Measurements from ENCODE around the gene MAPK8. TPM values are rescaled to one million over a fixed set of nuclear protein-coding genes. Genes with fewer than 3 reads are reported as not detected.
"Not testable (repeated sequence)": the region's sequence is repeated elsewhere in the genome, so short reads cannot be mapped to it uniquely, and the experiment has no call there.

MAPK8 gene
- total RNA-seq, 1 experiment from 2014 or later = 29.7 TPM

DNA sequence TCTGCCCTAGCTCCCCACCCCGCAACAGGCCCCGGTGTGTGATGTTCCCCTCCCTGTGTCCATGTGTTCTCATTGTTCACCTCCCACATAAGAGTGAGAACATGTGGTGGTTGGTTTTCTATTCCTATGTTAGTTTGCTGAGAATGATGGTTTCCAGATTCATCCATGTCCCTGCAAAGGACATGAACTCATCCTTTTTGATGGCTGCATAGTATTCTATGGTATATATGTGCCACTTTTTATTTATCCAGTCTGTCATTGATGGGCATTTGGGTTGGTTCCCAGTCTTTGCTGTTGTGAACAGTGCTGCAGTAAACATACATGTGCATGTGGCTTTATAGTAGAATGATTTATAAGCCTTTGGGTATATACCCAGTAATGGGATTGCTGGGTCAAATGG, 41.1 kb downstream of the MAPK8 start:
- H3K4me2 ChIP-seq (ENCODE audit: low read depth, low read length, poor library complexity, severe bottlenecking); DNase-seq; H3K79me2 ChIP-seq (ENCODE audit: low read length); H3K27me3 ChIP-seq (ENCODE audit: low read length); H3K36me3 ChIP-seq (ENCODE audit: insufficient read depth, low read length); H3K27ac ChIP-seq (ENCODE audit: low read length); H3K9me2 ChIP-seq (replicated peaks; ENCODE audit: insufficient read depth, low read length); H3K9ac ChIP-seq (ENCODE audit: low read length); H3K4me3 ChIP-seq (ENCODE audit: low read length); H2AFZ ChIP-seq (ENCODE audit: low read length); H3K9me3 ChIP-seq (ENCODE audit: low read length); H3K4me1 ChIP-seq (ENCODE audit: low read length): not testable (repeated sequence)
- peaks cover 30% of the 10 kb centered on the region for H4K20me1 ChIP-seq (ENCODE audit: insufficient read depth, low read depth, low read length)

- H3K9ac ChIP-seq (ENCODE audit: low read length); H3K4me2 ChIP-seq (ENCODE audit: low read depth, low read length, poor library complexity, severe bottlenecking); H3K79me2 ChIP-seq (ENCODE audit: low read length); H3K9me2 ChIP-seq (replicated peaks; ENCODE audit: insufficient read depth, low read length); H3K4me1 ChIP-seq (ENCODE audit: low read length); H3K4me3 ChIP-seq (ENCODE audit: low read length); H3K36me3 ChIP-seq (ENCODE audit: insufficient read depth, low read length); DNase-seq; H3K9me3 ChIP-seq (ENCODE audit: low read length); H3K27ac ChIP-seq (ENCODE audit: low read length); H3K27me3 ChIP-seq (ENCODE audit: low read length); H2AFZ ChIP-seq (ENCODE audit: low read length): not testable (repeated sequence)
- H4K20me1 ChIP-seq (ENCODE audit: insufficient read depth, low read depth, low read length) = peaks cover 33% of the 10 kb centered on the region
Measured at GRCh38 chr10:48347943-48348342, 41.5 kb downstream of the MAPK8 start.

DNA sequence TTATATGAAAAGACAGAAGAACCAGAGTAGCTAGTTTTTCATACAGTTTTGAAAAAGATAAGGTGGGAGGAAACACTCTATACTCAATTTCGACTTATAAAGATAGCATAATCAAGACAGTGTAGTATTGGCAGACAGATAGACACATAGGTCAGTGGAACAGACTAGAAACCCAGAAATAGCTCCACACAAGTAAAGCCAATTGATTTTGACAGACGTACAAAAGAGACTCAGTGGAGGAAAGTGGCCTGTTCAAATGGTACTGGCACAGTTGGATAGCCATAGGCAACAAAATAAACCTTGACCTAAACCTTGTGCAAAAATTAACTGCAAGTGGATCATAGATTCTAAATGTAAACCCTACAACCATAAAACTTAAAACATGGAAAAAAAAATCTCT, 46.8 kb downstream of the MAPK8 start:
- no peaks in the 10 kb centered on the region for H3K4me1 ChIP-seq (ENCODE audit: low read length)
- no peak overlapping the region for H3K27ac ChIP-seq (ENCODE audit: low read length)
- no peaks in the 10 kb centered on the region for H3K79me2 ChIP-seq (ENCODE audit: low read length)
- H3K9me3 ChIP-seq (ENCODE audit: low read length) = no peaks in the 10 kb centered on the region
- no peak overlapping the region for H3K9ac ChIP-seq (ENCODE audit: low read length)
- no peaks in the 10 kb centered on the region for H3K36me3 ChIP-seq (ENCODE audit: insufficient read depth, low read length)
- H3K4me2 ChIP-seq (ENCODE audit: low read depth, low read length, poor library complexity, severe bottlenecking) = no peak overlapping the region
- no peak overlapping the region for H3K4me3 ChIP-seq (ENCODE audit: low read length)
- H4K20me1 ChIP-seq (ENCODE audit: insufficient read depth, low read depth, low read length) = peaks cover 24% of the 10 kb centered on the region; the same call in 1 of the 2 replicates
- no peak for DNase-seq
- no peak overlapping the region for H2AFZ ChIP-seq (ENCODE audit: low read length)
- H3K27me3 ChIP-seq (ENCODE audit: low read length) = no peaks in the 10 kb centered on the region
- H3K9me2 ChIP-seq (replicated peaks; ENCODE audit: insufficient read depth, low read length) = no peaks in the 10 kb centered on the region

DNA sequence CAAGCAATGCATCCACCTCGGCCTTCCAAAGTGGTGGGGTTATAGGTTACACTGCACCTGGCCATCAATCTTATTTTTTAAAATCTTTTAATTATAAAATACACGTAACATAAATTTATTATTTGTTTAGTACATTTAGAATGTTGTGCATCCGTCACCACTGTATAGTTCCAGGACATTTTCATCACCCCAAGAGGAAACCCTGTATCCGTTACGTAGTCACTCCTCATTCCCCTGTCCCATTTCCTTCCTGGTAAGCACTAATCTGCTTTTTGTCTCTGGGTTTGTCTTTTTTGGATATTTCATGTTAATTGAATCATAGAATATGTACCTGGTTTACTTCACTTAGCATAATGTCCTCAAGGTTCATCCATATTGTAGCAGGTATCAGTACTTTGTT, 51.2 kb downstream of the MAPK8 start:
- Histone ChIP-seq H3K9me3 (ENCODE audit: low read length) (no peaks in the 10 kb centered on the region), H3K4me2 (ENCODE audit: low read depth, low read length, poor library complexity, severe bottlenecking) (no peak overlapping the region), H3K27ac (ENCODE audit: low read length) (no peak overlapping the region), H3K79me2 (ENCODE audit: low read length) (no peaks in the 10 kb centered on the region), H3K9ac (ENCODE audit: low read length) (no peak overlapping the region), H3K27me3 (ENCODE audit: low read length) (no peaks in the 10 kb centered on the region), H3K36me3 (ENCODE audit: insufficient read depth, low read length) (no peaks in the 10 kb centered on the region), H3K4me1 (ENCODE audit: low read length) (no peaks in the 10 kb centered on the region), H3K9me2 (replicated peaks; ENCODE audit: insufficient read depth, low read length) (no peaks in the 10 kb centered on the region), H4K20me1 (ENCODE audit: insufficient read depth, low read depth, low read length) (peaks cover 41% of the 10 kb centered on the region), H3K4me3 (ENCODE audit: low read length) (no peak overlapping the region), H2AFZ (ENCODE audit: low read length) (no peak overlapping the region)
- no peak for DNase-seq

- H4K20me1 ChIP-seq (ENCODE audit: insufficient read depth, low read depth, low read length) = peaks cover 37% of the 10 kb centered on the region
- H3K4me3 ChIP-seq (ENCODE audit: low read length) = no peak overlapping the region
Measured at GRCh38 chr10:48358162-48358561, 51.7 kb downstream of the MAPK8 start.

DNA sequence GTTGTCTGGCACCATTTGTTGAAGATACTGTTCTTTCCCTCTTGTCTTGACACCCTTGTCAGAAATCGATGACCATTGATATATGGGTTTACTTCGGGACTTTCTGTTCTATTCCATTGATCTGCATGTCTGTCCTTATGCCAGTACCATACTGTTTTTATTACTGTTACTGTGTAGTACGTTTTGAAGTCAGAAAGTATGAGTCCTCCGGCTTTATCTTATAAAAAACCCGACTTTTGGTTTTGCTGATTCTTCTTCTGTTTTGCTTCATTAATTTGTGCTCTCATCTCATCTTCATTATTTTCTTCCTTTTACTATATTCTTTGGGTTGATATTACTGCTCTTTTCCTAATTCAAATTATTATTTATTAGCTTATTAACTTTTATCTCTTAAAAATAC, 52.4 kb downstream of the MAPK8 start:
- peaks cover 37% of the 10 kb centered on the region for H4K20me1 ChIP-seq (ENCODE audit: insufficient read depth, low read depth, low read length)
- H3K27me3 ChIP-seq (ENCODE audit: low read length) = no peaks in the 10 kb centered on the region
- no peak overlapping the region for H3K27ac ChIP-seq (ENCODE audit: low read length)
- no peak overlapping the region for H2AFZ ChIP-seq (ENCODE audit: low read length)
- H3K9ac ChIP-seq (ENCODE audit: low read length) = no peak overlapping the region
- H3K4me1 ChIP-seq (ENCODE audit: low read length) = no peaks in the 10 kb centered on the region
- no peak overlapping the region for H3K4me3 ChIP-seq (ENCODE audit: low read length)
- H3K9me3 ChIP-seq (ENCODE audit: low read length) = no peaks in the 10 kb centered on the region
- H3K79me2 ChIP-seq (ENCODE audit: low read length) = no peaks in the 10 kb centered on the region
- DNase-seq = no peak
- H3K4me2 ChIP-seq (ENCODE audit: low read depth, low read length, poor library complexity, severe bottlenecking) = no peak overlapping the region
- no peaks in the 10 kb centered on the region for H3K36me3 ChIP-seq (ENCODE audit: insufficient read depth, low read length)
- H3K9me2 ChIP-seq (replicated peaks; ENCODE audit: insufficient read depth, low read length) = no peaks in the 10 kb centered on the region

More at GRCh38 chr10:48358162-48358561, 51.7 kb downstream of the MAPK8 start:
- Histone ChIP-seq H3K27ac (ENCODE audit: low read length) (no peak overlapping the region), H3K9me3 (ENCODE audit: low read length) (no peaks in the 10 kb centered on the region), H3K27me3 (ENCODE audit: low read length) (no peaks in the 10 kb centered on the region), H3K9me2 (replicated peaks; ENCODE audit: insufficient read depth, low read length) (no peaks in the 10 kb centered on the region), H2AFZ (ENCODE audit: low read length) (no peak overlapping the region), H3K4me2 (ENCODE audit: low read depth, low read length, poor library complexity, severe bottlenecking) (no peak overlapping the region), H3K9ac (ENCODE audit: low read length) (no peak overlapping the region), H3K79me2 (ENCODE audit: low read length) (no peaks in the 10 kb centered on the region), H3K36me3 (ENCODE audit: insufficient read depth, low read length) (no peaks in the 10 kb centered on the region), H3K4me1 (ENCODE audit: low read length) (no peaks in the 10 kb centered on the region)
- DNase-seq = no peak

- no peak for DNase-seq
- H3K27ac ChIP-seq (ENCODE audit: low read length) = no peak overlapping the region
- no peaks in the 10 kb centered on the region for H3K4me1 ChIP-seq (ENCODE audit: low read length)
- no peaks in the 10 kb centered on the region for H3K36me3 ChIP-seq (ENCODE audit: insufficient read depth, low read length)
- H3K9me2 ChIP-seq (replicated peaks; ENCODE audit: insufficient read depth, low read length) = no peaks in the 10 kb centered on the region
- no peak overlapping the region for H3K4me3 ChIP-seq (ENCODE audit: low read length)
- H3K9me3 ChIP-seq (ENCODE audit: low read length) = no peaks in the 10 kb centered on the region
- no peaks in the 10 kb centered on the region for H3K79me2 ChIP-seq (ENCODE audit: low read length)
- peaks cover 28% of the 10 kb centered on the region for H4K20me1 ChIP-seq (ENCODE audit: insufficient read depth, low read depth, low read length)
- no peak overlapping the region for H2AFZ ChIP-seq (ENCODE audit: low read length)
- no peaks in the 10 kb centered on the region for H3K27me3 ChIP-seq (ENCODE audit: low read length)
- H3K9ac ChIP-seq (ENCODE audit: low read length) = no peak overlapping the region
- H3K4me2 ChIP-seq (ENCODE audit: low read depth, low read length, poor library complexity, severe bottlenecking) = no peak overlapping the region
Measured at GRCh38 chr10:48361176-48361575, 54.7 kb downstream of the MAPK8 start.

DNA sequence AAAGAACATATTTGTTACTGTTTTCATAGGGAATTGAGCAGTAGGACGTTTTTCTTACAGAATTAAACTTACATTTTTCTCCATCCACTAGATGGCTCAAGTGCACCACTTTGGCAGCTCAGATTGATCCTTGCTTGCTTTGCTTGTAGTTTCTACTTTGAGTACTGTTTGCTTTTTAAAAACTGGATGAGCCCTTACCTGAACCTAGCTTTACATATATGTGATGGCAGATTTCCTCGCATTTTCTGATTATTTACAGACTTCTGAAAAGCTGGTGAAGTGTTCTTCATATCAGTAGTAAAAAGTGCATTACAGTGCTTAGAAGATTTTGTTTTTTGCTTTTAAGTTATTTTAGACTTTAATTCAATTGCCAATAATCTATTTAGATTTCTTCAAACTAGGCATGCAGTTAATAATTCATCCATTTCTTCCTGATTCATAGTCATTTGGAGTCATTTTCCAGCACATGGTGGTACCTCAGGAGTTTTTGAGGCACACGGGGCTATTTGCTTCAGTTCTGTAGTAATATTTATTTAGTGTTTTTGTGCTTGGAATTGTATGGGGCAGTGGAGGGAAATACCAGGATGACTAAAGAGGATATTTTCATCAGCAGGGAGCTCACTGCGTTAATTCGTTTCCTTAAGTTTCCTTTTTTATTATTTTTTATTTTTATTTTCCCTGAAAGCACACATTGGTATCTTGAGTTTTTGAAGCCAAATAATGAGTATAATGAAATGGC, 57.3 kb downstream of the MAPK8 start:
- H3K27me3 ChIP-seq (ENCODE audit: low read length) = no peaks in the 10 kb centered on the region
- peaks cover 36% of the 10 kb centered on the region for H4K20me1 ChIP-seq (ENCODE audit: insufficient read depth, low read depth, low read length)
- DNase-seq = peak; percentile 81
- H3K9me3 ChIP-seq (ENCODE audit: low read length) = no peaks in the 10 kb centered on the region
- no peak overlapping the region for H3K4me2 ChIP-seq (ENCODE audit: low read depth, low read length, poor library complexity, severe bottlenecking)
- no peaks in the 10 kb centered on the region for H3K4me1 ChIP-seq (ENCODE audit: low read length)
- no peaks in the 10 kb centered on the region for H3K9me2 ChIP-seq (replicated peaks; ENCODE audit: insufficient read depth, low read length)
- H3K36me3 ChIP-seq (ENCODE audit: insufficient read depth, low read length) = no peaks in the 10 kb centered on the region
- H3K79me2 ChIP-seq (ENCODE audit: low read length) = no peaks in the 10 kb centered on the region
- no peak overlapping the region for H3K27ac ChIP-seq (ENCODE audit: low read length)
- no peak overlapping the region for H3K4me3 ChIP-seq (ENCODE audit: low read length)
- H3K9ac ChIP-seq (ENCODE audit: low read length) = no peak overlapping the region
- H2AFZ ChIP-seq (ENCODE audit: low read length) = no peak overlapping the region

Data from Karpas-422 (cell line).